Caco-2 (cell line): ENCODE measurements around the gene TIMP2. TPM values are rescaled to one million over a fixed set of nuclear protein-coding genes. Genes with fewer than 3 reads are reported as not detected.

Source experiments
- BruUV-seq: library from RNA; stranded (reverse); fragments of 400-500 nt; replicated peaks from 2 replicates; lab custom pipeline; 2021; lab: Mats Ljungman, UMichigan
- CTCF ChIA-PET: fragments of 300-600 bp; sonication (Branson Sonifier 250); formaldehyde crosslinking; loops from one replicate; lab custom pipeline; 2022; ENCODE audit warnings: antibody characterized with exemption; lab: Charles Lee
- POLR2A ChIA-PET: fragments of 300-600 bp; sonication (Branson Sonifier 250); formaldehyde crosslinking; loops from one replicate; lab custom pipeline; 2022; ENCODE audit warnings: antibody characterized with exemption; lab: Charles Lee
- DNase-seq, 2 experiments: peaks; one replicate each; pipeline versions ENCODE4 v3.0.0 to v3.0.0-alpha.2; 2020 to 2022
- H3K27me3 ChIP-seq: replicated peaks from 2 replicates; pipeline ENCODE4 v1.6.0; 2011; ENCODE audit warnings: low read length; ENCODE audit not compliant: control insufficient read depth, insufficient read depth
- H3K36me3 ChIP-seq: 2 replicates; pipeline ENCODE4 v1.5.1; 2011; ENCODE audit warnings: low read length; ENCODE audit not compliant: control insufficient read depth, insufficient read depth
- H3K4me1 ChIP-seq: fragments of 250-450 bp; sonication (Bioruptor Pico); 2 replicates; pipeline ENCODE4 v1.5.1; 2020; ENCODE audit warnings: mild to moderate bottlenecking
- H3K4me3 ChIP-seq: 2 replicates; pipeline ENCODE4 v1.5.1; 2011; ENCODE audit warnings: low read depth, mild to moderate bottlenecking, control low read depth, low read length
- H3K9me3 ChIP-seq: fragments of 250-450 bp; sonication (Bioruptor Pico); 2 replicates; pipeline ENCODE4 v1.5.1; 2020; ENCODE audit warnings: mild to moderate bottlenecking, moderate library complexity
- H3K27ac Mint-ChIP-seq: one replicate; pipeline ENCODE4 v1.8.0; 2022; ENCODE audit warnings: mixed read lengths; ENCODE audit not compliant: unreplicated experiment
- H3K27me3 Mint-ChIP-seq: one replicate; pipeline ENCODE4 v1.8.0; 2022; ENCODE audit warnings: mixed read lengths; ENCODE audit not compliant: insufficient read depth, unreplicated experiment
- H3K36me3 Mint-ChIP-seq: one replicate; pipeline ENCODE4 v1.8.0; 2022; ENCODE audit warnings: mild to moderate bottlenecking, mixed read lengths; ENCODE audit not compliant: insufficient read depth, unreplicated experiment
- H3K4me1 Mint-ChIP-seq: one replicate; pipeline ENCODE4 v1.8.0; 2022; ENCODE audit warnings: low read depth, mixed read lengths; ENCODE audit not compliant: unreplicated experiment
- H3K4me3 Mint-ChIP-seq: one replicate; pipeline ENCODE4 v1.8.0; 2022; ENCODE audit warnings: mild to moderate bottlenecking, moderate library complexity, mixed read lengths; ENCODE audit not compliant: unreplicated experiment
- H3K9me3 Mint-ChIP-seq: one replicate; pipeline ENCODE4 v1.8.0; 2022; ENCODE audit warnings: mixed read lengths; ENCODE audit not compliant: unreplicated experiment
- intact Hi-C: fragments of 100-400 bp; cut with micrococcal nuclease; formaldehyde crosslinking; loops from one replicate; pipeline ENCODE4 v1.10.0; 2022; ENCODE audit not compliant: unreplicated experiment
- total RNA-seq: library from RNA; stranded (reverse); gene quantifications from 2 replicates; pipeline ENCODE4 v1.2.3, GENCODE V29; 2022
- TF ChIP-seq, protein P1 (sequence below), 2 experiments: fragments of 200-600 bp in 1 of 2; IDR thresholded peaks; 1 replicate in 1 of 2; 2 replicates in 1 of 2; pipeline versions ENCODE4 v1.5.1 to v1.8.0; 2011 to 2022; ENCODE audit warnings: antibody characterized with exemption in 1 of 2, control low read depth in 1 of 2, inconsistent platforms in 1 of 2, low read depth in 1 of 2, low read length in 1 of 2, mild to moderate bottlenecking in 1 of 2, moderate library complexity in 1 of 2; ENCODE audit not compliant: insufficient read depth in 1 of 2, severe bottlenecking in 1 of 2, unreplicated experiment in 1 of 2

Gene TIMP2
- total RNA-seq, 1 experiment from 2014 or later, result 70.1 TPM

DNA sequence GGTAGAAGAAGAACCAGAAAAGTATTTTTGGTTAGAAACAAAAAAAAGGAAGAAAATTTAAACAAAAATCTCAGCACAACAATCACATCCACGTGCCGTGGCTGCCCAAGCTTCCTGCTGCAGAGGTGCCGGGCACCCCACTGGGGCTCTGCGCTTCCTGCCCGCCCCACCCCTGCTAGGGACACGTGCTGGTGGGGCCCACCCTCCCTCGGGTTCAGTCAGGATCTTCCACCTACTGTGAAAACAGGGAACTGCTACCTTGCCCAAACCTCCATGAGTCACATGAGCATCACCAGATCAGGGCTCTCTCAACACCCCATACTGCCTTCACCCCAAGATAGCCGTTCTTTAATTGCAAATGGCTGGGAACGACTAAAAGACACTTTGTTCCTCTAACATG lies 118.7 kb downstream of the TIMP2 start:
- DNase-seq, result no peak
- POLR2A ChIA-PET, result interaction anchor here (0.9 kb wide), 1 partner anchor 20 kb away, joined by 3 read pairs; no protein-coding TSS in a partner anchor
- H3K36me3 ChIP-seq, result peaks cover 2% of the 10 kb centered on the region
- TF ChIP-seq, protein P1, sequence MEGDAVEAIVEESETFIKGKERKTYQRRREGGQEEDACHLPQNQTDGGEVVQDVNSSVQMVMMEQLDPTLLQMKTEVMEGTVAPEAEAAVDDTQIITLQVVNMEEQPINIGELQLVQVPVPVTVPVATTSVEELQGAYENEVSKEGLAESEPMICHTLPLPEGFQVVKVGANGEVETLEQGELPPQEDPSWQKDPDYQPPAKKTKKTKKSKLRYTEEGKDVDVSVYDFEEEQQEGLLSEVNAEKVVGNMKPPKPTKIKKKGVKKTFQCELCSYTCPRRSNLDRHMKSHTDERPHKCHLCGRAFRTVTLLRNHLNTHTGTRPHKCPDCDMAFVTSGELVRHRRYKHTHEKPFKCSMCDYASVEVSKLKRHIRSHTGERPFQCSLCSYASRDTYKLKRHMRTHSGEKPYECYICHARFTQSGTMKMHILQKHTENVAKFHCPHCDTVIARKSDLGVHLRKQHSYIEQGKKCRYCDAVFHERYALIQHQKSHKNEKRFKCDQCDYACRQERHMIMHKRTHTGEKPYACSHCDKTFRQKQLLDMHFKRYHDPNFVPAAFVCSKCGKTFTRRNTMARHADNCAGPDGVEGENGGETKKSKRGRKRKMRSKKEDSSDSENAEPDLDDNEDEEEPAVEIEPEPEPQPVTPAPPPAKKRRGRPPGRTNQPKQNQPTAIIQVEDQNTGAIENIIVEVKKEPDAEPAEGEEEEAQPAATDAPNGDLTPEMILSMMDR (IDR thresholded peaks at IDR 0.05; ENCODE audit: insufficient read depth in 1 of 2, low read depth in 1 of 2, low read length in 1 of 2, severe bottlenecking in 1 of 2, unreplicated experiment in 1 of 2), result no peak
- CTCF ChIA-PET, result no interaction called here
- no peaks in the 10 kb centered on the region for H3K4me1 ChIP-seq
- H3K9me3 ChIP-seq, result no peaks in the 10 kb centered on the region
- no peaks in the 10 kb centered on the region for H3K9me3 Mint-ChIP-seq
- no peaks in the 10 kb centered on the region for H3K4me1 Mint-ChIP-seq
- H3K27me3 ChIP-seq, result no peaks in the 10 kb centered on the region
- H3K27me3 Mint-ChIP-seq, result no peaks in the 10 kb centered on the region
- no peak overlapping the region for H3K4me3 ChIP-seq
- intact Hi-C loops, result no loop called here
- H3K4me3 Mint-ChIP-seq, result no peak overlapping the region
- H3K27ac Mint-ChIP-seq, result no peak overlapping the region
- no TSS peak for BruUV-seq
- H3K36me3 Mint-ChIP-seq, result peaks cover 99% of the 10 kb centered on the region

DNA sequence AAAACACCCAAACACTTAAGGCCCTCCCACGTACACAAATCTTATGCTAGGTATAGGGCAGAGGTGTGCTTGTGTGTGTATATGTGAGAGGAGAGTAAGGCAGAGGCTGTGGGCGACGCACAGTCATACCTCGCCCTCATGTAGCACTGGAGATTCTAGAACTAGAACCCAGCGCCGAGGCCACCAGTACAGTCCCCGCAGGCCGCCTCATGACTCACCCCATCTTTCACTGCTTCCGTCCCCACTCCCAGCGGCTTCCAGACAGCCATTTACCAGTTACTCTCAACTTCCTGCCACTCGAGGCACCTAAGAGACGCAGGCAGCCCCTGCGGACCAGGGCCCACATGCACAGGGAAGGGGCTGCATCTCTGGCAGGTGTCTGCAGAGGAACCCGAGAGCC lies 119.9 kb downstream of the TIMP2 start:
- Histone ChIP-seq H3K9me3 (no peaks in the 10 kb centered on the region), H3K4me3 (no peak overlapping the region), H3K4me1 (no peaks in the 10 kb centered on the region), H3K36me3 (peaks cover 2% of the 10 kb centered on the region), H3K27me3 (no peaks in the 10 kb centered on the region)
- no peak for DNase-seq
- no peak overlapping the region for H3K4me3 Mint-ChIP-seq
- H3K4me1 Mint-ChIP-seq, result no peaks in the 10 kb centered on the region
- intact Hi-C loops, result no loop called here
- H3K27me3 Mint-ChIP-seq, result no peaks in the 10 kb centered on the region
- CTCF ChIA-PET, result no interaction called here
- no TSS peak for BruUV-seq
- TF ChIP-seq, protein P1 (IDR thresholded peaks at IDR 0.05; ENCODE audit: insufficient read depth in 1 of 2, low read depth in 1 of 2, low read length in 1 of 2, severe bottlenecking in 1 of 2, unreplicated experiment in 1 of 2), result no peak
- POLR2A ChIA-PET, result interaction anchor here (0.9 kb wide), 1 partner anchor 21 kb away, joined by 3 read pairs; no protein-coding TSS in a partner anchor
- no peaks in the 10 kb centered on the region for H3K9me3 Mint-ChIP-seq
- peaks cover 96% of the 10 kb centered on the region for H3K36me3 Mint-ChIP-seq
- H3K27ac Mint-ChIP-seq, result no peak overlapping the region

DNA sequence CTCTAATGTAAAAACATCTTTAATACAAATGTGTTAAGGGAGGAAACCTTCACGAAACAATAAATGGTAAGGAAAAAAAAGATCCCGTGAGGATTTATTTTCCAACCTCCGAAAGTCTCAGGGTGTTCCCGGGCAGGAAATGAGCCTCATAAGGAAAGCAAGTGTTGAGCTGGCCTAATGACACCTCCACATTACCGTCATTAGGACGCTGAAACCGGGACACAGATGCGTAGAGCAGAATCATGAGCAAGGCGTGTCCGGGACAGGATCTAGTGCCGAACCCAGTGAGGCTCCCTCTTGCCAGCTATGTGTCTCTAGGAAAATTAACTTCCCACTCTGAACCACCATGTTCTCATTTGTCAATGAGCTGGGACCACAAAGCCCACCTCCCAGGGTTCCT lies 120.4 kb downstream of the TIMP2 start:
- intact Hi-C loops, result no loop called here
- H3K9me3 ChIP-seq, result no peaks in the 10 kb centered on the region
- Mint-ChIP-seq H3K9me3 (no peaks in the 10 kb centered on the region), H3K27me3 (no peaks in the 10 kb centered on the region), H3K4me3 (no peak overlapping the region), H3K27ac (no peak overlapping the region), H3K4me1 (no peaks in the 10 kb centered on the region), H3K36me3 (peaks cover 96% of the 10 kb centered on the region)
- no peak overlapping the region for H3K4me3 ChIP-seq
- no peaks in the 10 kb centered on the region for H3K27me3 ChIP-seq
- ChIA-PET CTCF (no interaction called here), POLR2A (no interaction called here)
- DNase-seq, result no peak
- TF ChIP-seq, protein P1 (IDR thresholded peaks at IDR 0.05; ENCODE audit: insufficient read depth in 1 of 2, low read depth in 1 of 2, low read length in 1 of 2, severe bottlenecking in 1 of 2, unreplicated experiment in 1 of 2), result no peak
- BruUV-seq, result no TSS peak
- H3K36me3 ChIP-seq, result peaks cover 3% of the 10 kb centered on the region
- no peaks in the 10 kb centered on the region for H3K4me1 ChIP-seq
